GM12878 (cell line): ENCODE measurements around the gene MYO1E. TPM values are rescaled to one million over a fixed set of nuclear protein-coding genes. Genes with fewer than 3 reads are reported as not detected.

Experiments used
- ATAC-seq: fragments of 200-7000 bp; cut with Tn5 transposase; 3 replicates; pipeline ENCODE4 v1.9.1; 2020; ENCODE audit warnings: mild to moderate bottlenecking, moderate library complexity
- BruUV-seq: library from RNA; stranded (reverse); fragments of 400-500 nt; replicated peaks from 2 replicates; lab custom pipeline; 2021; lab: Mats Ljungman, UMichigan
- CTCF ChIA-PET: fragments of 300-600 bp; sonication (Branson Sonifier 250); formaldehyde crosslinking; extraction: SDS; loops from one replicate; lab custom pipeline; 2021; ENCODE audit warnings: inconsistent platforms; lab: Yijun Ruan, JAX
- POLR2A ChIA-PET: fragments of 350-600 bp; formaldehyde crosslinking; extraction: SDS; loops from one replicate; lab custom pipeline; 2021; ENCODE audit warnings: inconsistent platforms; lab: Charles Lee
- RAD21 ChIA-PET: fragments of 300-600 bp; sonication (Branson Sonifier 250); formaldehyde crosslinking; loops from one replicate; lab custom pipeline; 2023; ENCODE audit warnings: antibody characterized with exemption; ENCODE audit not compliant: unreplicated experiment; lab: Charles Lee
- SMC1A ChIA-PET: fragments of 300-600 bp; sonication (Branson Sonifier 250); formaldehyde crosslinking; loops from one replicate; lab custom pipeline; 2023; ENCODE audit not compliant: unreplicated experiment, uncharacterized antibody; lab: Charles Lee
- DNase-seq: peaks from one replicate; pipeline ENCODE4 v3.0.0-alpha.2; 2011; ENCODE audit warnings: low read depth, low spot score
- FAIRE-seq: peaks from 3 replicates; lab custom pipeline; 2011; peaks lifted over from hg19 to GRCh38; lab: Jason Lieb, UNC
- H2AFZ ChIP-seq: 2 replicates; pipeline ENCODE4 v1.6.0; 2011; ENCODE audit warnings: low read depth, low read length, control low read depth; ENCODE audit not compliant: control insufficient read depth
- H3K27ac ChIP-seq: 2 replicates; pipeline ENCODE4 v1.5.1; 2011; ENCODE audit warnings: control low read depth; ENCODE audit not compliant: control insufficient read depth, insufficient read depth
- H3K27me3 ChIP-seq, 2 experiments: replicated peaks in 1 of 2; 2 replicates each; pipeline versions ENCODE4 v1.6.0 to v1.6.1; 2011; ENCODE audit warnings: low read length in 1 of 2; ENCODE audit not compliant: control insufficient read depth in 2 of 2, insufficient read depth in 2 of 2
- H3K36me3 ChIP-seq, 2 experiments: 2 replicates each; pipeline ENCODE4 v1.5.1; 2011; ENCODE audit warnings: low read length in 1 of 2; ENCODE audit not compliant: control insufficient read depth in 2 of 2, insufficient read depth in 2 of 2
- H3K4me1 ChIP-seq: 2 replicates; pipeline ENCODE4 v1.6.1; 2011; ENCODE audit warnings: mild to moderate bottlenecking, low read length, moderate library complexity, mixed read lengths; ENCODE audit not compliant: control insufficient read depth, insufficient read depth
- H3K4me2 ChIP-seq: 2 replicates; pipeline ENCODE4 v1.6.0; 2011; ENCODE audit warnings: control low read depth; ENCODE audit not compliant: control insufficient read depth, insufficient read depth
- H3K4me3 ChIP-seq: fragments of 200-600 bp; sonication (generic); 2 replicates; pipeline ENCODE4 v1.5.1; 2016
- H3K79me2 ChIP-seq: 2 replicates; pipeline ENCODE4 v1.6.0; 2011; ENCODE audit warnings: low read length; ENCODE audit not compliant: control insufficient read depth, insufficient read depth
- H3K9ac ChIP-seq: 2 replicates; pipeline ENCODE4 v1.8.0; 2011; ENCODE audit warnings: low read length, control low read depth, mixed read lengths; ENCODE audit not compliant: control insufficient read depth, insufficient read depth
- H3K9me3 ChIP-seq: replicated peaks from 3 replicates; pipeline ENCODE4 v1.5.1; 2011; ENCODE audit warnings: mild to moderate bottlenecking, low read length; ENCODE audit not compliant: control insufficient read depth, insufficient read depth
- H4K20me1 ChIP-seq: 2 replicates; pipeline ENCODE4 v1.6.0; 2011; ENCODE audit not compliant: control insufficient read depth, insufficient read depth
- CHD2 ChIP-seq: IDR thresholded peaks from 2 replicates; pipeline ENCODE4 v1.6.1; 2011; ENCODE audit warnings: low read depth, low read length, improper control_type of control experiment, borderline replicate concordance
- EGR1 ChIP-seq, 2 experiments: IDR thresholded peaks; 1 replicate in 1 of 2; 2 replicates in 1 of 2; pipeline ENCODE4 v1.6.1; 2011 to 2012; ENCODE audit warnings: low read depth in 2 of 2, low read length in 2 of 2, borderline replicate concordance in 1 of 2, mild to moderate bottlenecking in 1 of 2, moderate library complexity in 1 of 2
- MYC ChIP-seq: IDR thresholded peaks from 2 replicates; pipeline ENCODE4 v1.6.1; 2011; ENCODE audit warnings: mild to moderate bottlenecking, low read length, moderate library complexity, inconsistent platforms; ENCODE audit not compliant: insufficient read depth, insufficient replicate concordance, insufficient read length, severe bottlenecking
- POLR2AphosphoS2 ChIP-seq: IDR thresholded peaks from 2 replicates; pipeline ENCODE4 v1.6.1; 2011; ENCODE audit warnings: low read depth, mild to moderate bottlenecking, low read length, improper control_type of control experiment, moderate library complexity
- WGBS: methylation state at CpG from one replicate; pipeline ENCODE4 v1.1.6; 2016; ENCODE audit warnings: low lambda C conversion rate; ENCODE audit not compliant: insufficient replicate concordance, insufficient coverage; ENCODE audit errors: missing lambda C conversion rate; 5-methylcytosine and 5-hydroxymethylcytosine counted together
- in situ Hi-C: fragments of 300-500 bp; cut with MboI; formaldehyde crosslinking; loops from 9 replicates; pipeline ENCODE4 v1.14.3; 2018; ENCODE audit warnings: mixed read lengths
- intact Hi-C: fragments of 100-400 bp; cut with micrococcal nuclease; formaldehyde crosslinking; loops from one replicate; pipeline ENCODE4 v1.14.2; 2022; ENCODE audit not compliant: unreplicated experiment
- polyA plus RNA-seq, 11 experiments: library from polyadenylated mRNA; depleted of rRNA in 4 of 11; unstranded in 6 of 11; stranded (reverse) in 5 of 11; fragments of >200 nt; fragmentation: Nextera tagmentation in 4 of 11; fragmentation: Illumina TruSeq in 1 of 11; extraction: Ambion mirVana in 4 of 11; extraction: Trizol in 1 of 11; gene quantifications; 1 replicate in 1 of 11; 2 replicates in 10 of 11; pipeline versions ENCODE4 v1.2.1 to v1.2.3, GENCODE V29; 2011 to 2016; ENCODE audit warnings: inconsistent platforms in 2 of 11, missing spikeins in 2 of 11, low read depth in 1 of 11
- total RNA-seq, 4 experiments: library from RNA; depleted of rRNA in 3 of 4; stranded (reverse); fragments of >200 nt in 3 of 4; fragmentation: Illumina TruSeq in 1 of 4; extraction: Trizol in 1 of 4; gene quantifications; 2 replicates each; pipeline versions ENCODE4 v1.2.1 to v1.2.3, GENCODE V29; 2013 to 2021
- TF ChIP-seq, protein P1 (sequence below): IDR thresholded peaks from 2 replicates; pipeline ENCODE4 v1.6.1; 2012; ENCODE audit warnings: improper control_type of control experiment, low read depth, low read length; ENCODE audit not compliant: insufficient replicate concordance

The MYO1E gene
- total and polyA plus RNA-seq, 10 of the 15 experiments (the other 5 are each of a cell fraction or from before 2014, with no cell fraction given): 10.3 to 266 (median 64.9) TPM

DNA sequence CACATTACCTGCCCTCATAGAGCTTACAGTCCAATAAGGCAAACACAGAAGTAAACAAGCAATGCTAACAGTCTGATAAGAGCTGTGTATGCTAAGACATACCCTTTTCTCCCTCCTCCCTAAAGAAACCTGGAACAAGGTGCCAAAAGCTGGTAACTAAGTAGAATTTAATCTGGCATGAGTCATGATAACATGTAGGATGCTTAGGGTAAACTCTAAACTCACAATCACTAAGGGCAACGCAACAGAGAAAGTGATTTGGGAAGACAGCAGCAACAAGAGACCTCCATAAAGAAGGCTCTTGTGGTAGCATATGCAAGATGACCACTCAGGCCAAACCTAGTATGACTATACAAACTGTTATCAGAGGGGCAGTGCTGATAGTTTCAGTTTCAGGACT, 55.5 kb downstream of the MYO1E start (continued):
- TF ChIP-seq, protein P1, sequence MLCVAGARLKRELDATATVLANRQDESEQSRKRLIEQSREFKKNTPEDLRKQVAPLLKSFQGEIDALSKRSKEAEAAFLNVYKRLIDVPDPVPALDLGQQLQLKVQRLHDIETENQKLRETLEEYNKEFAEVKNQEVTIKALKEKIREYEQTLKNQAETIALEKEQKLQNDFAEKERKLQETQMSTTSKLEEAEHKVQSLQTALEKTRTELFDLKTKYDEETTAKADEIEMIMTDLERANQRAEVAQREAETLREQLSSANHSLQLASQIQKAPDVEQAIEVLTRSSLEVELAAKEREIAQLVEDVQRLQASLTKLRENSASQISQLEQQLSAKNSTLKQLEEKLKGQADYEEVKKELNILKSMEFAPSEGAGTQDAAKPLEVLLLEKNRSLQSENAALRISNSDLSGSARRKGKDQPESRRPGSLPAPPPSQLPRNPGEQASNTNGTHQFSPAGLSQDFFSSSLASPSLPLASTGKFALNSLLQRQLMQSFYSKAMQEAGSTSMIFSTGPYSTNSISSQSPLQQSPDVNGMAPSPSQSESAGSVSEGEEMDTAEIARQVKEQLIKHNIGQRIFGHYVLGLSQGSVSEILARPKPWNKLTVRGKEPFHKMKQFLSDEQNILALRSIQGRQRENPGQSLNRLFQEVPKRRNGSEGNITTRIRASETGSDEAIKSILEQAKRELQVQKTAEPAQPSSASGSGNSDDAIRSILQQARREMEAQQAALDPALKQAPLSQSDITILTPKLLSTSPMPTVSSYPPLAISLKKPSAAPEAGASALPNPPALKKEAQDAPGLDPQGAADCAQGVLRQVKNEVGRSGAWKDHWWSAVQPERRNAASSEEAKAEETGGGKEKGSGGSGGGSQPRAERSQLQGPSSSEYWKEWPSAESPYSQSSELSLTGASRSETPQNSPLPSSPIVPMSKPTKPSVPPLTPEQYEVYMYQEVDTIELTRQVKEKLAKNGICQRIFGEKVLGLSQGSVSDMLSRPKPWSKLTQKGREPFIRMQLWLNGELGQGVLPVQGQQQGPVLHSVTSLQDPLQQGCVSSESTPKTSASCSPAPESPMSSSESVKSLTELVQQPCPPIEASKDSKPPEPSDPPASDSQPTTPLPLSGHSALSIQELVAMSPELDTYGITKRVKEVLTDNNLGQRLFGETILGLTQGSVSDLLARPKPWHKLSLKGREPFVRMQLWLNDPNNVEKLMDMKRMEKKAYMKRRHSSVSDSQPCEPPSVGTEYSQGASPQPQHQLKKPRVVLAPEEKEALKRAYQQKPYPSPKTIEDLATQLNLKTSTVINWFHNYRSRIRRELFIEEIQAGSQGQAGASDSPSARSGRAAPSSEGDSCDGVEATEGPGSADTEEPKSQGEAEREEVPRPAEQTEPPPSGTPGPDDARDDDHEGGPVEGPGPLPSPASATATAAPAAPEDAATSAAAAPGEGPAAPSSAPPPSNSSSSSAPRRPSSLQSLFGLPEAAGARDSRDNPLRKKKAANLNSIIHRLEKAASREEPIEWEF: no peak
- TF ChIP-seq POLR2AphosphoS2: no peak

DNA sequence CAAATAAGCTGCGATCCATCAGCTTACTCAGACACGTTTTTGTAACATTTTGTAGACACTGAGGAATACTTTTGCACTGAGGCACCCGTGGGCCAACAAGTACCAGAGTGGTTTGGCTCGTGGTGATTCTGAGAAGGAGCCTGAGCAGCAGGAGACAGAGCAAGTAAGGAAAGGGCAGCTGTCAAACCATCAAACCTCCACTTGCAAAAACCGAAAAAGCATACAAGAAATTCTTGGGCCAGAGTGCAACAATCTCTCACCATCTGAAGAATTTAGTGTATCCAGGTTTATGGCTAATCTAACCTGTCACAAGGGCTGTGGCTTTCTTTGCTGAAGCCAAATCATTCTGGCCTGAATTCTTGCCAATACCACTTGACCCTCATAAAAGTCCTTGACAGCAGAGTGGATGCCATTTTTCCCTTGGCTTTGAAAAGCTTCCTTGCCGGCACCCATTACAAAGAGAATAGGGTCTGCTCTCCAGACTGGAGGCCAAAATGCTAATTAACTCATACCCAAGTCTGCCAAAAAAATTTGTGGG, 56.7 kb downstream of the MYO1E start:
- Histone ChIP-seq H3K4me3 (no peak overlapping the region), H3K4me2 (peak overlapping the region; percentile 47; the same call in 1 of the 2 replicates), H3K79me2 (peaks cover 96% of the 10 kb centered on the region), H3K27ac (peak overlapping the region; percentile 31), H4K20me1 (no peaks in the 10 kb centered on the region), H3K9me3 (peaks cover under 1% of the 10 kb centered on the region), H3K27me3 (no peaks in the 10 kb centered on the region), H3K4me1 (peaks cover 68% of the 10 kb centered on the region), H3K36me3 (peaks cover 0 to 8% of the 10 kb centered on the region in 2 experiments; a peak in 2 of 4 replicates), H2AFZ (no peak overlapping the region), H3K9ac (no peak overlapping the region)
- 78% methylated on average over 6 of the region's 6 CpGs for WGBS
- ChIA-PET POLR2A (interaction anchor here (0.7 to 2.1 kb wide), 12 partner anchors 8 to 258 kb away, joined by 3 to 14 read pairs (median 4); no protein-coding TSS in a partner anchor), RAD21 (interaction anchor here (0.6 to 6.2 kb wide), 8 partner anchors 17 to 97 kb away, joined by 4 to 44 read pairs (median 6); partner anchors contain the start of gene MYO1E), CTCF (interaction anchor here (0.6 to 1.4 kb wide), 5 partner anchors 13 to 166 kb away, joined by 3 to 6 read pairs (median 4); partner anchors contain the start of gene MYO1E), SMC1A (interaction anchor here (0.8 to 5.4 kb wide), 10 partner anchors 9 to 167 kb away, joined by 3 to 46 read pairs (median 8); no protein-coding TSS in a partner anchor)
- BruUV-seq: no TSS peak
- in situ Hi-C loops (no loop called here), intact Hi-C loops (no loop called here)
- TF ChIP-seq EGR1 (IDR thresholded peaks at IDR 0.05; ENCODE audit: borderline replicate concordance in 1 of 2, low read depth in 2 of 2, low read length in 2 of 2) (no peak), MYC (no peak), CHD2 (no peak)
- FAIRE-seq: no peak
- DNase-seq: no peak
- ATAC-seq: no peak
